GM21576 (cell line): ENCODE measurements around the gene PCMTD2.

Source experiments
- ATAC-seq: cut with Tn5 transposase; IDR thresholded peaks from one replicate; pipeline ENCODE4 v1.9.1; 2021; ENCODE audit warnings: mild to moderate bottlenecking, moderate library complexity; ENCODE audit not compliant: unreplicated experiment

Gene PCMTD2

DNA sequence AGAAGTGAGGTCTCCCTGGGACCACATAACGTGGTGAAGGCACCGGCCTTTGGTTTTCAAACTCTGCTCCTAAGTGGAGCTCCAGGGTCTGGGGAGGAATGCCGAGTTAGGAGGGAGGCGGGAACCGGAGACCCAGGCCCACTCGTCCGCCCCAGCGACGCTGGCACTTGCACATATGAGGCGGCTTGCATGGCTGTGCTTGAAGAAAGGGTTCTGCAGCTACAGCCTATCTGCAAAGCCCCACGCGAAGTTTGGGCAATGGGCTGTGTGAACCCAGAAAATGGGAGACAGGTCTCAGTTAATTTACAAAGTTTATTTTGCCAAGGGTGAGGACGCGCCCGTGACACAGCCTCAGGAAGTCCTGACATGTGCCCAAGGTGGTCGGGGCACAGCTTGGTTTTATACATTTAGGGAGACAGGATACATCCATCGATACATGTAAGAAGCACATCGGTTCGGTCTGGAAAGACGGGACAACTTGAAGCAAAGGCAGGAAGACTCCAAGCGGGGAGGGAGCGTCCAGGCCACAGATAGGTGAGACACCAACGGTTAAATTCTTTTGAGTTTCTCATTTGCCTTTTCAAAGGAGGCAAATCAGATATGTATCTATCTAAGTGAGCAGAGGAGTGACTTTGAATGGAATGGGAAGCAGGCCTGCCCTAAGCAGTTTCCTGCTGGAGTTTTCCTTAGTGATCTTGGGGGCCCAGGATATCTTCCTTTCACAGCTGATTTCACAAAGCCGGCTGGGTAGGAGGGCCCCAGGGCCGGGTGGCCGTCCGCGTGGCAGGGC, 782 bp upstream of the PCMTD2 start:
- no peak for ATAC-seq

DNA sequence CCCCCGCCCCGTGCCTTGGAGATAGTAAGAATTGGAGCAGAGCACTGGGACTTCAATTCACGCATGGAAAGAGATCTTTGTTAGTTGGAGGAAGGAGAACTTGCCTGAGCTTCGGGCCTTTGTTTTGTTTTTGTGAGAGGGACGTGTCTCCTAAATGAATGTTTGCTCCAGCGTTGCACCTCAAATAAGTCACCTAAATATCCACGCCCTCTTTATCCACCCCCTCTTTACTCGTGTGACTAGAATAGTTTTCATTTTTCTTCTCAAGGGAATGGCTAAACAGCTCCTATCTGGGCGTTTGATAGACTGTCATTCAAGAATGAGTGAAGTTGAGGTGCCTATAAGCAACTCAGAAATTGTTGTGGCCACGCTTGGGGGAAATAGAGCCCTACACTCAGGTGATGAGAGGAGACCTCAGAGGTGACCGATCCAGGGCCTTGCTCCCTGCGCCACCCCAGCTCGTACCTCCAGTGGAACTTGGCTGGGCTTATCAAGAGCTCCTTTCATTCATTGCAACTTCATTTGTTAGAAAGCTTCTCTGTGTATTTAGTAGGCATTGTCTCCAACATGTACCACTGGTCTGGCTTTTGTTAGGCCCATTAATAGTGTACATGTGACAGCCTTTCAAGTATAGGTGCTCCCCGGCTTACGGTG, 861 bp downstream of the PCMTD2 start:
- no peak for ATAC-seq

DNA sequence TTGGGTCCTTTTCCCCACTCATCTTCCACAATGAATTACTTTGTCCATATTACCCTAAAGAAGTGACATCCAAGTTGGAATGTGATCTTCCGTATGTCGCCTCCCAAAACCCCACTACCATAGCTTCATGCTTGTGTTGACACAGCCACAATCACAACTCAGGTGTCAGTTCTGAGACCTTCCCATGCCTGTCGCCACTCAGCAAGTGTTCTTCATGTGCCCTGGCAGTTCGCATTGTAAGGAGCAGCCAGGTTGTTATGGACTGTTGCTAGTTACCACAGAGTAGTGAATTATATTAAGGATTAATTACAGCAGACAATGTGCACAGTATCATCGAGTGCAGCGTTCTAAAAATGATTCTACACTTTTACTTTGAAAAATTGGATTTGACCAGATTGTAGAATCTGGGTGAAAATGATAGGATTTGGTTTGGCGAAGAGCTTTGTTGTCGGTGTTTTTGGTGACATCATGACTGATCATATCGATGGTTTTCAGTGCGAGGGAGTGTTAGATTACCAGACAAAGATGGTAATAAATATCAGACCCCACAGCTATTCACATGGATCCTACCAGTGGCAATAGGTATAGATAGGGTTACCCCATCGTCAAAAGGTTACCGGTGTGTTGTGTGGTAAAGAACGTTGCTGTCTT, 1.7 kb downstream of the PCMTD2 start:
- no peak for ATAC-seq

DNA sequence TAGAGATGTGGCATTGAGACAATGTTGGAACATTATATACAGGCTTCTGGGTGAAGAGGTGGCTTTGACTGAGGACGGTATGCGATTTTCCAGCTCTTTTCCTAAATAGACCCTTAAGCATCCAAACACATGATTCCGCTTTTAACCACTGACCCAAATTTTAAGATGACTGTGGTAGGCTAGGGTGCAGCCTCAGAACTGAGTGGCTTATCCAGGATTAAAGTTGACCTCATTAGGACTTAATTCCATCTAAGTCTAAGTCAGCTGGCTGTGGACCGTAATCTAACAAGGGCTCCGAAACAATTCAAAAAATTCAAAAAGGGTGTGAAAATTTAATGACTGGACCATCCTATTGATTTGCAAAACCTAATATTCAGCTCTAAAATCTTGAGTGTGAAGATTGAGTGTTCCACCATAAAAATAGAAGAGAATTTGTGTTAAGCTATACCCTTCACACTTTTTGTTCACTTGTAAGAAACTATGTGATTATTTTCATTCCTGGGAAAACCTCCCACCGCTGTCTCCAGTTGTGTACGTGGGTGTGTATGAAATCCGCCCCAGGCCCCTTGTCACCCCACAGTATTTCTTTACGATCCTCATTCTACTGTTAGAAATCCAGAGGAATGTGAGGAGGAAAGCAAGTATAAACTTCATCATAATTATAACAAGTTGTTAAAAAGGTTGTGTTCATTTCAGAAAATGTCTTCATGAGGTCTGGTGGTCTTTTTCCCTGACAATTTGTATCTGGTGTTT, 2.7 kb downstream of the PCMTD2 start:
- no peak for ATAC-seq

DNA sequence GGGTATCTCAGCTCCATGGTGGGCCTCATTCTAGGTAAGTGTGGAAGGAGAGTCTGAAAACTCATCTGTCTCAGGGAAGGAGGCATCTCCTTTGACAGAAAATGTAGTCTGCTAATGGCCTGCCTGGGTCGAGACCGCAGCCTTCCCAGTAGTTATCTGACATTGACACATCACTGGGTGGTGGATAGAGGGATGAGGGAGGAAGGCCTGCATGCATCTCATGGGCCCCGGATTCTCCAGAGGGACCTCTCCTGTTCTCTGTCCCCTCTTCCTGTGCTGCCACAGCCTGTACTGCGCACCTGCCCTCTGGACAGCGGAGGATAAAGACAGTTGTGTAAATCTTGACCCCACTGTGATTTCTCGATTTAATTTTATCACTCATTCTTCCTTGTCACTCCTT, 4.7 kb downstream of the PCMTD2 start:
- ATAC-seq, result no peak

DNA sequence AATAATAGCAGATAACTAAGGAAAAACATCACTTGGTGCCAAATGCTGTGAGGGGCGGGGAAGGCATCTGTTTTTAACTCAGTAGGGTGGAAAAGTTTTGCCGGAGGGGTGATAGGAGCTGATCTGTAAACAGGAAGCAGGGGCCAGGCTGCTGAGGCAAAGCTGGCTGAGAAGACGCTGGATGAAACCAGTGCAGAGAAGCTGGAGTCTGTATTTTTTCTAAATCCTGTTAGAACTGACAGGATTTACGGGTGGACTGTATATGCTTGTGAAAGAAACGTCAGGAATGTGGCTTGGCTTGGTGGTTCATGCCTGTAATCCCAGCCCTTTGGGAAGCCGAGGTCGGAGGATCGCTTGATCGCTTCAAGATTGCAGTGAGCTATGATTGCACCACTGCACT, 5.6 kb downstream of the PCMTD2 start:
- no peak for ATAC-seq

DNA sequence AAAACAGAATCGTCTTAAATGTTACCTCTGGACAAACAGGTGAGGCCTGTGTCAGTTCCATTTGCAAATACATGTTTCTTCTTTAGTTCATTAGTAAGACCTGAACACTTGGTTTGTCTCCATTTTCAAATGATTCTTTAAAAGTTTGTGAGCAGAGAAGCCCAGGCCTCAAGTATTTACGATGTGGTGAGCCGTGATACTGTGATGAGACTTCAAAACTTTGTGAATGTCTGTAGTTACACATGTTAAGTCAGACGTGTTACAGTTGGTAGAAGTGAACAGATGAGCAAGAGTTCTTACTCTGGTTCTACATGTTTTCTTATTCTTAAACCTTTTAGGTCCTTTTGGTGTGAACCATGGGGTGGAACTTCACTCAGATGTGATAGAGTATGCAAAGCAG, 8.5 kb downstream of the PCMTD2 start:
- no peak for ATAC-seq

DNA sequence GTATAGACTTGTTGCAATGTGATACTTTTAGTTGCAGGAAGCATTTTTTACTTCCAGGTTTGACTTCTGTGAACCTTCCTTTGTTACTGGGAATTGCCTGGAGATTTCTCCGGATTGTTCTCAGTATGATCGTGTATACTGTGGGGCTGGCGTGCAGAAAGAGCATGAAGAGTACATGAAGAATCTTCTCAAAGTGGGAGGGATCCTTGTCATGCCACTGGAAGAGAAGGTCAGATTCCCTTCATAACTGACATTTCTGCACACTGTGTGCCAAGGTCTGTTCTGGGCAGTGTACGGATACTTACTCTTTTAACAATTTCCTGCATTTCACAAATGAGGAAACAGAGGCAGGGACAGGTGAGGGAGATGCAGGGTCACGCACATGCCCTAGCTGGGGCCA, 9.7 kb downstream of the PCMTD2 start:
- ATAC-seq, result no peak

DNA sequence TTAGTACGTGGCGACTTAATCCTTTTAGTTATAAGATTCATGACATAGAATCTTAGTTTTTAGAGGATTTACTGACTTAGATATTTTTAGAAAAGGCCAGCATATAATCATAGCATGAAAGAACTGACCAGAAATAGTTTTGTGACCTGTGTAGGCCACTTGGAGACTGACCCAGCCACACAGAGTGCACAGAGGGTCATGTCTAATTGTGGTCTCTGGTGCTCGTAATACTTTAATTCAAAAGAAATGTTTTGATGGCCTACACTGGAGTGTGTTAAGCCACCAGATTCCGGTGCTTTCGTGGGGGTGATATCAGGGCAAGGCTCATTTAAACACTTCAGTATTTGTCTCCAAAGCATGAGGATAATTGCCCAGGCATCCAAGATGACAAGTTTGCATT, 11.4 kb downstream of the PCMTD2 start:
- no peak for ATAC-seq

DNA sequence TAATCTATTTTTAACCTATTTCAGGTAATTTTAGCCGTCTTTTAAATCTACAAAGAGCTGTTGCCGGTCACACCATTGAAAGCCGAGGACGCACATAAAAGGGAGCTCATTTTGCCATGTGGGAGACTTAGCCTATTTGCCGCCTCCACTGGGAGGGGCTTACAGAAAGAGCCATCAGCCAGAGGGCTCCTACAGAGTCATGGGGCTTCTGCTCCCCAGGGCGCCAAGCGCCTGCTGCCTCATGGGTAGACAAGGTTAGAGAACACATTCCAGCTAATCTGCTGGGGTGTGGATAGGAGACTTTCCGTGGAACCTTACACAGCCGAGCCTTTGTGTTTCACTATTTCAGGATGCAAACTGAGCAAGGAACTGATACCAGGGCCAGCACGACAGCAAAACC, 12.6 kb downstream of the PCMTD2 start:
- ATAC-seq, result no peak

DNA sequence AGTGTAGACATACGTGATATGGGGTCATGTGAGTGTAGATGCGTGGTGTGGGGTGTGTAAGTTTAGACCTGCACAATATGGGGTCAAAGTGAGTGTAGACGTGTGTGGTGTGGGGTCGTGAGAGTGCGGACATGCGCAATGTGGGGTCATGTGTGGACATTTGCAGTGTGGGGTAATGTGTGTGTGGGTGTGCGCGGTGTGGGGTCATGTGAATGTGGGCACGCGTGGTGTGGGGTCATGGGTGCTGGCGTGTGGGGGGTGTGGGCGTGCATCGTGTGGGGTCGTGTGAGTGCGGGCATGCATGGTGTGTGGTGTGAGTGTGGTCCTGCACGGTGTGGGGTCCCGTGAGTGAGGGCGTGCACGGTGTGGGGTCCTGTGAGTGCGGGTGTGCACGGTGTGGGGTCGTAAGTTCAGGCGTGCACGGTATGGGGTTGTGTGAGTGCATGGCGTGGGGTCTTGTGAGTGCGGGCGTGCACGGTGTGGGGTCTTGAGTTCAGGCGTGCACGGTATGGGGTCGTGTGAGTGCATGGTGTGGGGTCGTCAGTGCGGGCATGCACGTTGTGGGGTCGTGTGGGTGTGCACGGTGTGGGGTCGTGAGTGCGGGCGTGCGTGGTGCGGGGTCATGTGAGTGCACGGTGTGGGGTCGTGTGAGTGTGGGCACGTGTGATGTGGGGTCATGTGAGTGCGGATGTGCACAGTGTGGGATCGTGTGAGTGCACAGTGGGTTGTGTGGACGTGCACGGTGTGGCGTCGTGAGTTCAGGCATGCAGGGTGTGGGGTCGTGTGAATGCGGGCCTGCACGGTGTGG, 14.3 kb downstream of the PCMTD2 start:
- ATAC-seq, result no peak

DNA sequence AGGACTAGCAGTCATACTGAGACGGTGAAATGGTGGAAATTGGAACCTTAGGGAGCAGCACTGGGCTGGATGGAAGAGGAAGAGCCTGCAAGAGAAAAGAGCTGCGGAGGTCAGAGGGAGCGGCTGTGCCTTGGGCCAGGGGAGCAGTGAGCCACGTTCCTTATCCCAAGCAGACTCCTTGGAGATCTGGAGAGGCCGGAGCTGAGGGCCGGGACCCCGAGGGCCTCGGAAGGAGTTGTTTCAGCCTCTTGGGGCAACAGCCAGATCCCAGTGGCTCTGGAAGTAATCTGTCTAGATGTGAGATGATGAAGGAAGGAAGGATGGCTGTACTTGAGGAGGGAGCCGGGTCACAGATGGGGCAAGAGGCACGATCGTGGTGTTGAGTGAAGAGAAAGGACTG, 16.1 kb downstream of the PCMTD2 start:
- ATAC-seq, result no peak

DNA sequence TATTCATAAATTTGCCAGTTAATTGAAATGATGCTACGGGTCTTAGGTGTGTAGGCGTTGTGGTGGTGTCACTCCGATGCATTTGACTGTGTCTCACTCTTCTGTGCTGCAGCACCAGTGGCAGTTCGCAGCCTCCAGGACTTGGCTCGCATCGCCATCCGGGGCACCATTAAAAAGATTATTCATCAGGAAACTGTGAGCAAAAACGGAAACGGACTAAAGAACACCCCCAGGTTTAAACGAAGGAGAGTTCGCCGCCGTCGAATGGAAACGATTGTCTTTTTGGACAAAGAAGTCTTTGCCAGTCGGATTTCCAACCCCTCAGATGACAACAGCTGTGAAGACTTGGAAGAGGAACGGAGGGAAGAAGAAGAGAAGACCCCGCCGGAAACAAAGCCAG, 17.6 kb downstream of the PCMTD2 start:
- no peak for ATAC-seq

DNA sequence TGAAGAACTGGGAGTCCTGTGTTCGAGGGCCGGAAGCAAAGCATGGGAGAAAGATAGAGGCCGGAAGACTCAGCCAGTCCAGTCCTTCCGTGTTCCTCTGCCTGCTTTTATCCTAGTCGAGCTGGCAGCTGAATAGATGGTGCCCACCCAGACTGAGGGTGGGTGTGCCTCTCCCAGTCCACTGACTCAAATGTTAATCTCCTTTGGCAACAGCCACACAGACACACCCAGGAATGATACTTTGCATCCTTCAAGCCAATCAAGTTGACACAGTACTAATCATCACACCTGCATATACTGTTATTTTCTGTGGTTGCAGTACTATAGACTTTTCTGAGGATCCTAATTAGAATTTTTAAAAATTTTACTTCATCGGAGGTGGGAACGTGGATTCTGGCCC, 21.3 kb downstream of the PCMTD2 start:
- no peak for ATAC-seq

DNA sequence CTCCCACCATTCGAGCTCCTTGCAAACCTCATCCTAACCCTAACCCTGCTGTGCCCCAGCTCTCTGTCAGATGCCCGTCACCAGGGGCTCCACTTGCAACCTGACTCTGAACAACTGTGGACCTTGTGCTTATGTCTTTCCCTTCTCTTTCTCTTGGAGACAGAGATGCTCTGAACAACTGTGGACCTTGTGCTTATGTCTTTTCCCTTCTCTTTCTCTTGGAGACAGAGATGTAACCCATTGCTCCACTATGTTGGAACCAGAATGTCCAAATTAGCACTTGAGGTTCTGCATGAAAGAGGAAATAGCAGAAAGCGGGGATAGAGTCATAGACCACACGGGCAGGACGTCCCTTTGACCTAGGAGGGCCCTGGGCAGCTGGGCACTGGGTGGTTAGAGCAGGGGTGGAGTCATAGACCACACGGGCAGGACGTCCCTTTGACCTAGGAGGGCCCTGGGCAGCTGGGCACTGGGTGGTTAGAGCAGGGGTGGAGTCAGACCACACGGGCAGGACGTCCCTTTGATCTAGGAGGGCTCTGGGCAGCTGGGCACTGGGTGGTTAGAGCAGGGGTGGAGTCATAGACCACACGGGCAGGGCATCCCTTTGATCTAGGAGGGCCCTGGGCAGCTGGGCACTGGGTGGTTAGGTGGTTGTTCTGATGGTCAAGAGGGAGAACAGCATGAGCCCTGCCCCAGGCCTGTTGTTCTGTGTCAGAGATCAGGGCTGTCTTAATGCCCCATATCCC, 22.2 kb downstream of the PCMTD2 start:
- no peak for ATAC-seq

DNA sequence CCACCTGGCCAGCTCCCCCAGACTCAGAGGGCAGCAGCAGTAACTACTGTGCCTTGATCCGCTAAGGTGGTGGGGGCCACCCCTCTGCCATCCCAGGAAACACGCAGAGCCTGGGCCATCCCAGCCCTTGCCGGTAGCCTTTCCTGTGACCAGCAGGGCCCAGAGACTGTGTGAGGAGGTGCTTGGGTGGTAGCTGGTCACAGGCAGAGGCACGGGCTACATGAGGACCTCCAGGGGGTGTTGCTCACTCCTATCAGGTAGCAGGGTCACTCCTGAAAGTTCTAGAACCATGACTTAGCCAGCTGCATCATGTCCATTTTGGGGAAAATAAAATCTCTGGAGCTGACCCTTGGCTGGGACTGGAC, 22.8 kb downstream of the PCMTD2 start:
- no peak for ATAC-seq

DNA sequence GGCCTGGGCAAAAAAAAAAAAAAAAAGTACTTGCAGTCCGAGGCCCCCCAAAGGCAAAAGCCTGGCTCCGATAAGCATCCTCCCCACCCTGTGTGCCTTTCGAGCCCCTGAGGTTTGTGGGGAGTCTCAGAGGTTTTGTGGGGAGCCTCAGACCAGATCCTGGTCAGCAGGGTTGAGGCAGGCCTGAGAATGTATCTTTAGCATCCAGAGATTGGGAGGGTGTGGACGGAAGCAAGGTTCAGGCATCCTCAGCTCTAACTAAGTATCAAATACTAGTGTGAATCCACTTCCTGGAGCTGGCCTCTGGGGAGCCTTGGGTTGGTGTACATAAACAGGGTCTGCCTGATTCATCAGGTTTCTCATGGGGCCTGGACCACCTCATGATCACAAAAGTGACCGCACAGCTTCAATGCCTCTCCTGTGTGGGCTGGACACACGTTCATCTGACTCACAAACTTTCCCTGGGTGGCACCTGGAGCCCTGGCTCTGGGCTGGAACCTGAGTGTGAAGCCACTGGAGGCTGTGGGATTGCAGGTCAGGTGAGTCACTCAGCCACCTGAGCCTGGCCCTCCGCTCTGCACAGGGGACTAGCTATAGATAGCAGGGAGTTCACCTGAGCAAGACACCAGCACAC, 24.4 kb downstream of the PCMTD2 start:
- no peak for ATAC-seq

DNA sequence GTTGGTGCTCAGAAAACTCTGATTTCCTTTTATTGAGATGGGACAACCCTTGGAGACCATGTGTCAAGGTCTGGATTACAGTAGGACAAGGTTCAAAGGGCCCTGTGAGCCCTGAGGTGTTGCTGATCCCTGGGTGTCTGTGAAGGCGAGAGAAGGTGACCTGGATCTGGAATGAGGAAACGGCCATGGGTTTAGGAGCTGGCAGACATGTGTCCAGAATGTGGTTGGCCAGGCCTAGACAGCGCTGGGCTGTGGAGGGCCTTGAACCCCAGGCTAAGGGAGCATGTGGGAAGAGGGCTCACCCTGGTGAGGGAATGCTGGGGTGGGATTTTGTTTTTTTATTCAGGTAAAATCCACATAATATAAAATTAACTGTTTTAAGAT, 24.9 kb downstream of the PCMTD2 start:
- no peak for ATAC-seq

DNA sequence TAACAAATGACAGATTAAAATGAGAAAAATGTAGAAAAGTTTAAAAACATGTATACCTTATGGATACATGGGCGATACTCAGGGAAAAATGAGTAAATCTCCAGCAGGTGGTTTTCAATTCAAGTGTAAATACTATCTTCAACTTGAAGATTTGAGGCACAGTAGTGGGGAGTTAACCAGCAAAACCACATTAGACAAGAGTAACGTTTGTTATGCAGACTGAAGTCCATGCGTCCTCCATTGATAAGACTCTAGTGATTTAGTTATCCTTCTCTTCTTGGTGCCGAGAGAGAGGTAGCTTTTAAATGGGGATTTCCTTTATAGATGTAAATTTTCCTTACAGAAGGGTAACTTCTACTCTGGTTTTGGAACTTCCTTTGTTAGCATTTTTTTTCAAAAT, 28.1 kb downstream of the PCMTD2 start:
- ATAC-seq, result no peak
